Measurements from ENCODE around the gene SIPA1L3.
"Not testable (repeated sequence)": the region's sequence is repeated elsewhere in the genome, so short reads cannot be mapped to it uniquely, and the experiment has no call there.

The SIPA1L3 gene, protein sequence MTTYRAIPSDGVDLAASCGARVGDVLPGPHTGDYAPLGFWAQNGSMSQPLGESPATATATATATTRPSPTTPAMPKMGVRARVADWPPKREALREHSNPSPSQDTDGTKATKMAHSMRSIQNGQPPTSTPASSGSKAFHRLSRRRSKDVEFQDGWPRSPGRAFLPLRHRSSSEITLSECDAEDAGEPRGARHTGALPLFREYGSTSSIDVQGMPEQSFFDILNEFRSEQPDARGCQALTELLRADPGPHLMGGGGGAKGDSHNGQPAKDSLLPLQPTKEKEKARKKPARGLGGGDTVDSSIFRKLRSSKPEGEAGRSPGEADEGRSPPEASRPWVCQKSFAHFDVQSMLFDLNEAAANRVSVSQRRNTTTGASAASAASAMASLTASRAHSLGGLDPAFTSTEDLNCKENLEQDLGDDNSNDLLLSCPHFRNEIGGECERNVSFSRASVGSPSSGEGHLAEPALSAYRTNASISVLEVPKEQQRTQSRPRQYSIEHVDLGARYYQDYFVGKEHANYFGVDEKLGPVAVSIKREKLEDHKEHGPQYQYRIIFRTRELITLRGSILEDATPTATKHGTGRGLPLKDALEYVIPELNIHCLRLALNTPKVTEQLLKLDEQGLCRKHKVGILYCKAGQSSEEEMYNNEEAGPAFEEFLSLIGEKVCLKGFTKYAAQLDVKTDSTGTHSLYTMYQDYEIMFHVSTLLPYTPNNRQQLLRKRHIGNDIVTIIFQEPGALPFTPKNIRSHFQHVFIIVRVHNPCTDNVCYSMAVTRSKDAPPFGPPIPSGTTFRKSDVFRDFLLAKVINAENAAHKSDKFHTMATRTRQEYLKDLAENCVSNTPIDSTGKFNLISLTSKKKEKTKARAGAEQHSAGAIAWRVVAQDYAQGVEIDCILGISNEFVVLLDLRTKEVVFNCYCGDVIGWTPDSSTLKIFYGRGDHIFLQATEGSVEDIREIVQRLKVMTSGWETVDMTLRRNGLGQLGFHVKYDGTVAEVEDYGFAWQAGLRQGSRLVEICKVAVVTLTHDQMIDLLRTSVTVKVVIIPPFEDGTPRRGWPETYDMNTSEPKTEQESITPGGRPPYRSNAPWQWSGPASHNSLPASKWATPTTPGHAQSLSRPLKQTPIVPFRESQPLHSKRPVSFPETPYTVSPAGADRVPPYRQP (N-terminal part only)

DNA sequence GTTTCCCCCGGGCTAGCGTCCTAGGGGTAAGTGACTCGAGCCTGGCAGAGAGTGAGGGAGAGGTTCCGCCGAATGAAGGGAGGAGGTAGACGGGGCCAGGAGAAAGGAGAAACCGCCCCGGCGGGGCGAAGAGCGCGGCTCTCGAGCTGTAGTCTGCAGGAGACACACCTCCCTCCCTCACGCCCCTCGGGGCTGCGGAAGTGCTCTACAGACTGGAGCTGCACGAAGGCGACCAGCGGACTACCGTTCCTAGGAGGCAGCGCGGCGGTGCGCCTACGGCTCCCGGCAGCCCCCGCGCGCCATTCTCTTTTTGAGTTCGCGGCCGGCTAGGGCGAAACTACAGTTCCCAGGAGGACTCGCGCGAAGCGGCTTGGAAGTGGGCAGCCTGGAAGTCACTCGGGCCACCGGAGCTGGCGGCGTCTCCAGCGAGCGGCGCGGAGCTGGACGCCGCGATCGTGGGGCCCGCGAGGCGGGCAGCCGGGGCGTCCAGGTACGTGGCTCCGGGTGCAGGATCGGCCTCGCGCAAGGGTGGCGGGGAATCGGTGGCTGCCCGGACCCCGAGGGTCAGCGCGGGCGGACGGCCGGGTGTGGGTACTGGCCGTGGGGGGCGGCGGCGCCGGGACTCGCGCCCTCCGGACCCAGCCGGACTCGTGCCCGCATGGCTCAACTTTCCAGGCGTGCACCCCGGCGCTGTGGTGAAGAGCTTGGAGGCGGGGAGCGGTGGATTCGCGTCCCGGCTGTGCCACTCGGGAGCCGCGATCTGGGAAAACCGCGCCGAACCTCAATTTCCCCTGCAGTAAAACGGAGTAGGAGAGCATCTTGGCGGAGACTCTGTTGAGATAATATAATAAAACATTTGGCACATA lies at the start of gene SIPA1L3:
SIPA1L3 (plus strand) TSS at position 340 of the 866 bp plus-strand sequence. CDS start 174,358 bp downstream, outside the sequence.
- H2AFZ ChIP-seq (ENCODE audit: low read depth) = peak within 1 kb of the TSS; percentile 97
- H3K4me1 ChIP-seq (ENCODE audit: low read depth, poor library complexity, severe bottlenecking) = peaks cover 4% of the 10 kb centered on the region
- TF ChIP-seq, protein P1, sequence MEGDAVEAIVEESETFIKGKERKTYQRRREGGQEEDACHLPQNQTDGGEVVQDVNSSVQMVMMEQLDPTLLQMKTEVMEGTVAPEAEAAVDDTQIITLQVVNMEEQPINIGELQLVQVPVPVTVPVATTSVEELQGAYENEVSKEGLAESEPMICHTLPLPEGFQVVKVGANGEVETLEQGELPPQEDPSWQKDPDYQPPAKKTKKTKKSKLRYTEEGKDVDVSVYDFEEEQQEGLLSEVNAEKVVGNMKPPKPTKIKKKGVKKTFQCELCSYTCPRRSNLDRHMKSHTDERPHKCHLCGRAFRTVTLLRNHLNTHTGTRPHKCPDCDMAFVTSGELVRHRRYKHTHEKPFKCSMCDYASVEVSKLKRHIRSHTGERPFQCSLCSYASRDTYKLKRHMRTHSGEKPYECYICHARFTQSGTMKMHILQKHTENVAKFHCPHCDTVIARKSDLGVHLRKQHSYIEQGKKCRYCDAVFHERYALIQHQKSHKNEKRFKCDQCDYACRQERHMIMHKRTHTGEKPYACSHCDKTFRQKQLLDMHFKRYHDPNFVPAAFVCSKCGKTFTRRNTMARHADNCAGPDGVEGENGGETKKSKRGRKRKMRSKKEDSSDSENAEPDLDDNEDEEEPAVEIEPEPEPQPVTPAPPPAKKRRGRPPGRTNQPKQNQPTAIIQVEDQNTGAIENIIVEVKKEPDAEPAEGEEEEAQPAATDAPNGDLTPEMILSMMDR (conservative IDR thresholded peaks at IDR 0.05; ENCODE audit: low read depth, low read length) = no peak
- H3K9ac ChIP-seq = peak within 1 kb of the TSS; percentile 64
- no peaks in the 10 kb centered on the region for H3K27me3 ChIP-seq (ENCODE audit: insufficient read depth, low read depth)
- H4K20me1 ChIP-seq (ENCODE audit: insufficient read depth) = no peaks in the 10 kb centered on the region
- no peaks in the 10 kb centered on the region for H3K36me3 ChIP-seq (ENCODE audit: insufficient read depth)
- H3K79me2 ChIP-seq (ENCODE audit: insufficient read depth, low read depth) = 0 out of 2 replicates have a peak, but pooled peaks cover 5% of the 10 kb centered on the region
- peak within 1 kb of the TSS; percentile 23; the same call in 1 of the 2 replicates for H3K27ac ChIP-seq
- H3K4me3 ChIP-seq (IDR thresholded peaks at IDR 0.05; ENCODE audit: insufficient read depth, low read depth, low read length) = no peak within 1 kb of the TSS
- H3K4me2 ChIP-seq = peak within 1 kb of the TSS; percentile 66

DNA sequence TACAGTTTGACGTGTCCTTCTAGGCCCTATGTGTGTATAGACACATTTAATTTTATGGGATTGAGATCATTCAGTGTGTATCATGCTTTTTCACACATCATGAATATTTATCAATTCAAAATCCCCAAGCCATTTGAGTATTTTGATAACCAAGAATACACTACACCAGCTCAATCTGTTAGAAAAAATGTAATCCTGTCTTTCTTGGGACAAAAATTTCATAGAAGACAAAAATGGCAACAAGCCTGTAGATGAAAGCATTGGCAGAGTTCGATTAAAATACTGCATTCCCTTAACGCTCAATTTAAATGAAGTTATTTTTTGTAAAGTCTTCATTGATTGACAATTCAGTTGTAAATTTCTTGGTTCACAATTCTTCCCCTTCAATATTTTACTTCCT lies 42.5 kb upstream of the SIPA1L3 start:
- no peak overlapping the region for H3K4me3 ChIP-seq (IDR thresholded peaks at IDR 0.05; ENCODE audit: insufficient read depth, low read depth, low read length)
- H2AFZ ChIP-seq (ENCODE audit: low read depth) = no peak overlapping the region
- H3K36me3 ChIP-seq (ENCODE audit: insufficient read depth) = no peaks in the 10 kb centered on the region
- no peaks in the 10 kb centered on the region for H3K27me3 ChIP-seq (ENCODE audit: insufficient read depth, low read depth)
- no peak overlapping the region for H3K4me2 ChIP-seq
- no peaks in the 10 kb centered on the region for H3K4me1 ChIP-seq (ENCODE audit: low read depth, poor library complexity, severe bottlenecking)
- no peaks in the 10 kb centered on the region for H4K20me1 ChIP-seq (ENCODE audit: insufficient read depth)
- H3K9ac ChIP-seq = no peak overlapping the region
- no peaks in the 10 kb centered on the region for H3K79me2 ChIP-seq (ENCODE audit: insufficient read depth, low read depth)
- TF ChIP-seq, protein P1 (conservative IDR thresholded peaks at IDR 0.05; ENCODE audit: low read depth, low read length) = no peak
- H3K27ac ChIP-seq = no peak overlapping the region

DNA sequence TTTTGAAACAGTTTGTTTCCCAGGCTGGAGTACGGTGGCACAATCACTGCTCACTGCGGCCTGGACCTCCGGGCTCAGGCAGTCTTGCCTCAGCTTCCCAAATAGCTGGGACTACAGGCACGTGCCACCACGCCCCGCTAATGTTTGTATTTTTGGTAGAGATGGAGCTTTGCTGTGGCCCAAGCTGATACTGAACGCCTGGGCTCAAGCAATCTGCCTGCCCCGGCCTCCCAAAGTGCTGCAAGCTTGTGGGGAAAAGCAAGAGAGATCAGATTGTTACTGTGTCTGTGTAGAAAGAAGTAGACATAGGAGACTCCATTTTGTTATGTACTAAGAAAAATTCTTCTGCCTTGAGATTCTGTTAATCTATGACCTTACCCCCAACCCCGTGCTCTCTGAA lies 41.1 kb upstream of the SIPA1L3 start:
- H2AFZ ChIP-seq (ENCODE audit: low read depth); H3K4me3 ChIP-seq (IDR thresholded peaks at IDR 0.05; ENCODE audit: insufficient read depth, low read depth, low read length); H3K4me2 ChIP-seq; H3K27me3 ChIP-seq (ENCODE audit: insufficient read depth, low read depth); H4K20me1 ChIP-seq (ENCODE audit: insufficient read depth); H3K27ac ChIP-seq; H3K4me1 ChIP-seq (ENCODE audit: low read depth, poor library complexity, severe bottlenecking); H3K9ac ChIP-seq; H3K36me3 ChIP-seq (ENCODE audit: insufficient read depth); H3K79me2 ChIP-seq (ENCODE audit: insufficient read depth, low read depth): not testable (repeated sequence)

DNA sequence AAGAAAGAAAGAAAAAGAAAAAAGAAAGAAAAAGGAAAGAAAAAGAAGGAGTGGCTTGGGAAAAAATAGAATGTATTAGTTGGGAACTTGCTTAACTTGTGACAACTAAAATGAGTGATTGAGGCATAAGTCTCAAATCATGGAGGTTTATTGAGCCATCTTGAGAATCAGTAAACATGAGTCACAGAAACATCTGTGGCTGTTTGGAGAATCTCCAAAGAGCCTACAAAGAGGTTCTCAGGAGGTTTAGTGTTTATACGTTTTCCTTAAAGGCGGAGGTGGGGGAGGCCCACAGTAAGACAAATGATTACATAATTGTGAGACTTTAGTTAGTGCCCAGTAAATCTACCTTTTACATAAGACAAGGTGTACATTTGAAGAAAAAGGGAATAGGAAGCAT lies 39.2 kb upstream of the SIPA1L3 start:
- Histone ChIP-seq H3K9ac (no peak overlapping the region), H3K4me3 (IDR thresholded peaks at IDR 0.05; ENCODE audit: insufficient read depth, low read depth, low read length) (no peak overlapping the region), H3K27me3 (ENCODE audit: insufficient read depth, low read depth) (no peaks in the 10 kb centered on the region), H3K4me1 (ENCODE audit: low read depth, poor library complexity, severe bottlenecking) (no peaks in the 10 kb centered on the region), H3K4me2 (no peak overlapping the region), H3K36me3 (ENCODE audit: insufficient read depth) (no peaks in the 10 kb centered on the region), H4K20me1 (ENCODE audit: insufficient read depth) (no peaks in the 10 kb centered on the region), H3K79me2 (ENCODE audit: insufficient read depth, low read depth) (no peaks in the 10 kb centered on the region), H3K27ac (no peak overlapping the region), H2AFZ (ENCODE audit: low read depth) (no peak overlapping the region)
- TF ChIP-seq, protein P1 (conservative IDR thresholded peaks at IDR 0.05; ENCODE audit: low read depth, low read length) = no peak

All from KMS-11 (cell line).